ENCODE results near the gene GJA5.

DNA sequence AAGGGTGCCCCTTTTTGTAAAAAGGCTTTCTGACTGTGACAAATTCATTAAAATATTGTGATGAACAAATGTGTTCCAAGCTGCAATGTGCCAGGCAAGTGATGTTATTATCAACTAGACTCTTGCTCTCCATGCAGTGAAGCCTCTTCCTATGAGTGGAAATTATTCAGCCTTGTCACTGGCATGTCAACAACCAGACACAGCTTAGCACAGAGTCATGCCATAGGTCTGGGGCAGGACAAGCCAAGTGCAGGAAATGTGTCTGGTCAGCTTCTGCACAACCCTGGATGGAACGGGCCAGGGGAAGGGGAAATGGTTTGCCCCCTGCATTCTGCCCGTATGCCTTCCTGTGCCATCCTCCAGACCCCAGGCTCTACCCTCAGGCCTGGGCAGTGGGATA, 27.4 kb upstream of the GJA5 start:
- TF ChIP-seq, protein P1, sequence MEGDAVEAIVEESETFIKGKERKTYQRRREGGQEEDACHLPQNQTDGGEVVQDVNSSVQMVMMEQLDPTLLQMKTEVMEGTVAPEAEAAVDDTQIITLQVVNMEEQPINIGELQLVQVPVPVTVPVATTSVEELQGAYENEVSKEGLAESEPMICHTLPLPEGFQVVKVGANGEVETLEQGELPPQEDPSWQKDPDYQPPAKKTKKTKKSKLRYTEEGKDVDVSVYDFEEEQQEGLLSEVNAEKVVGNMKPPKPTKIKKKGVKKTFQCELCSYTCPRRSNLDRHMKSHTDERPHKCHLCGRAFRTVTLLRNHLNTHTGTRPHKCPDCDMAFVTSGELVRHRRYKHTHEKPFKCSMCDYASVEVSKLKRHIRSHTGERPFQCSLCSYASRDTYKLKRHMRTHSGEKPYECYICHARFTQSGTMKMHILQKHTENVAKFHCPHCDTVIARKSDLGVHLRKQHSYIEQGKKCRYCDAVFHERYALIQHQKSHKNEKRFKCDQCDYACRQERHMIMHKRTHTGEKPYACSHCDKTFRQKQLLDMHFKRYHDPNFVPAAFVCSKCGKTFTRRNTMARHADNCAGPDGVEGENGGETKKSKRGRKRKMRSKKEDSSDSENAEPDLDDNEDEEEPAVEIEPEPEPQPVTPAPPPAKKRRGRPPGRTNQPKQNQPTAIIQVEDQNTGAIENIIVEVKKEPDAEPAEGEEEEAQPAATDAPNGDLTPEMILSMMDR (IDR thresholded peaks at IDR 0.05) = no peak
- TF ChIP-seq POLR2A (IDR thresholded peaks at IDR 0.05) = no peak
